NCI-H1105 treated with DMSO at 0.1 percent for 48 hours (cell line): ENCODE data around the gene NPHP3.

Experiments
- DNase-seq: peaks from one replicate; lab custom pipeline; 2025; lab: John Stamatoyannopoulos, UW

The NPHP3 gene

GRCh38 chr3:132690040-132690439 lies 32.2 kb downstream of the NPHP3 start:
- DNase-seq: no peak

- no peak for DNase-seq
Measured at GRCh38 chr3:132682201-132682600, 40.0 kb downstream of the NPHP3 start.

- no peak for DNase-seq
Measured at GRCh38 chr3:132681421-132681820, 40.8 kb downstream of the NPHP3 start.

- no peak for DNase-seq
Measured at GRCh38 chr3:132679911-132680310, 42.3 kb downstream of the NPHP3 start.

- no peak for DNase-seq
Measured at GRCh38 chr3:132675408-132675807, 46.8 kb downstream of the NPHP3 start.

GRCh38 chr3:132669256-132669777 lies 52.9 kb downstream of the NPHP3 start:
- DNase-seq: no peak

- DNase-seq: no peak
Measured at GRCh38 chr3:132665230-132665745, 56.9 kb downstream of the NPHP3 start.

- no peak for DNase-seq
Measured at GRCh38 chr3:132662212-132662611, 60.0 kb downstream of the NPHP3 start.

GRCh38 chr3:132661101-132661500 lies 61.1 kb downstream of the NPHP3 start:
- peak; percentile 32 for DNase-seq

- DNase-seq: peak; percentile 46
Measured at GRCh38 chr3:132660811-132661070, 61.5 kb downstream of the NPHP3 start.

- peak; percentile 84 for DNase-seq
Measured at GRCh38 chr3:132660052-132660810, 62.0 kb downstream of the NPHP3 start, which contains the start of gene UBA5. Gene UBA5 (plus strand): TSS chr3:132660329. CDS start chr3:132660538, 209 bp downstream.

GRCh38 chr3:132659365-132660051 lies 62.7 kb downstream of the NPHP3 start, which contains the start of gene ACAD11:
Gene ACAD11 (minus strand): TSS chr3:132659809. CDS start chr3:132659751, 58 bp downstream.
- DNase-seq: peak; percentile 84

- DNase-seq: no peak
Measured at GRCh38 chr3:132659000-132659364, 63.2 kb downstream of the NPHP3 start.

- no peak for DNase-seq
Measured at GRCh38 chr3:132657869-132658747, 64.1 kb downstream of the NPHP3 start.

- DNase-seq: no peak
Measured at GRCh38 chr3:132655471-132655870, 66.7 kb downstream of the NPHP3 start.

GRCh38 chr3:132654721-132655120 lies 67.5 kb downstream of the NPHP3 start:
- DNase-seq: no peak

- peak; percentile 93 for DNase-seq
Measured at GRCh38 chr3:132654190-132654589, 68.0 kb downstream of the NPHP3 start.

- no peak for DNase-seq
Measured at GRCh38 chr3:132652640-132653270, 69.5 kb downstream of the NPHP3 start.

GRCh38 chr3:132650153-132650552 lies 72.1 kb downstream of the NPHP3 start:
- no peak for DNase-seq

GRCh38 chr3:132645058-132645457 lies 77.2 kb downstream of the NPHP3 start:
- DNase-seq: no peak

GRCh38 chr3:132643366-132643765 lies 78.8 kb downstream of the NPHP3 start:
- no peak for DNase-seq

GRCh38 chr3:132642539-132642847 lies 79.7 kb downstream of the NPHP3 start:
- no peak for DNase-seq
